Raji (cell line): ENCODE data around the gene NOP9.

ENCODE experiments used
- POLR2A ChIP-seq: IDR thresholded peaks from 2 replicates; pipeline ENCODE4 v1.6.1; 2011; ENCODE audit warnings: low read depth, low read length, control low read depth; ENCODE audit not compliant: insufficient read depth

The NOP9 gene

GRCh38 chr14:24307575-24308341 lies 8.1 kb downstream of the NOP9 start, which contains the start of gene CIDEB:
Gene CIDEB (minus strand): TSS chr14:24307977. CDS start chr14:24307858, 119 bp downstream.
- no peak for TF ChIP-seq POLR2A

DNA sequence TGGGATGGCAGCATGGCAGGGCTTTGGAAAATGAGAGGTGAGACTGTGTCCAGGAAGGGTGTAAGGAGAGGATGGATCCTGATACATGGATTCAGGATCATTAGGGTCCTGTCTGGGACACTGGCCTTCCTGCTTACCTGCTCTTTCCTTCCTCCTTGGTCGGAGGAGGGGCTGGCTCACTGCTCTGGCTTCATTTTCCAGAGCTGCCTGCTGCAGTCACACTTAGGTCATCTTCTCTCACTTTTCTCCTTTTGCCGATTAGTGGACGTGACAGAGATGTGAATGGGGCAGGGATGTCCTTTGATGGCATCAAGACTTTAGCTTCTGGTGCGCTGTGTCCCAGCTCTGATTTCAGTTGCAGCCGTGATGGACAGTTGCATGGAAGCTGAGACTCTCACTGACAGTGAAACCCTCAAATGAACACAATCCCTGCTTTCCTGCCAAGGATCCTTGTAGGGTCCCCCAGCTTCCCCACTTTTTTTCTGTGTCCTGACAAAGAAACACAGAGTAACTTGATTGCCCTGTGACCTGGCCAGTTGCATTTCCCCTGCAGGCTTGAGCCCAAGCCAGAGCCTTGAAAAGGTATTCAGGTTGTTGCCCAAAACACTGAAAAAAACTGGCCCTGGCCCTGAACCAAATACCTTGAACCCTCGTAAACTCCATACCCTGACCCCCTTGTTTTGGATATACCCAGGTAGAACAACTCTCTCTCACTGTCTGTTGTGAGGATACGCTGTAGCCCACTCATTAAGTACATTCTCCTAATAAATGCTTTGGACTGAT lies 8.9 kb downstream of the NOP9 start:
- TF ChIP-seq POLR2A: no peak

DNA sequence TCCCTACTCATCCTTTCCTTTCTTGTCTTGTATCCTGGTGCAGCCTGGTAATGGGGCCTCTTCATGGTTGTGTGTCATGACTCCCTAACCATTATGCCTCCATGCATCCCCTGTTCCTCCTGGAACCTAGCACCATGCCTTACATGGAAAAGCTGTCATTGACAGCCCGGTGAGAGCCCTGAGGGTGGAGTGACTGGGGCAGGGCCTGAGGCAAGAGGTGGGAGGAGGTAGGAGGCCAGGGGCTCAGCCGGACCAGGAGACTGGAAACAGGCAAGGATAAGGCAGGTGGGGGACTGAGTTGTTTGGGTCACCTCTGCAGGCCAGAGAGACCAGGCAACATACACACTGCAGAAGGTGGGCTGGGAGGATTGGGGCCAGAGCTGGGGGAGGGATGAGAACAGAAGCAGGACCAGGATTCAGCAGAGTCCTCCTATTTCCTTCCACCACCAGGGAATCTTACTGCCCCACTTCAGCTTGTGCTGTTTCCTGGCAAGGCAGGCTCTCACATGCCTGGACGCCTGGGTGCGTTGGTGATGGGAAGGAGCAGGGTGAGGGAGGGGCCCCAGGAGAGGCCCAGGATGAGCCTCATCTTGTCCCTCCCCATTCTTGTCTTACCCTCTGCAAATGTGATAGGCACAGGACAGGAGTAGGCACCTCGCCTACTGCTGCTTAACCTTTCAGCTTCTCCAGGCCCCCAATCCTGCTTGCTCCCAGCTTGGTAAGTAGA lies 10.1 kb downstream of the NOP9 start, which contains the start of gene LTB4R2:
Gene LTB4R2 (plus strand): TSS at position 603 of the 727 bp plus-strand sequence. CDS start 525 bp downstream, outside the sequence.
- TF ChIP-seq POLR2A: no peak

- no peak for TF ChIP-seq POLR2A
These were observed 10.6 kb downstream of the NOP9 start for GRCh38 chr14:24310265-24310645.

DNA sequence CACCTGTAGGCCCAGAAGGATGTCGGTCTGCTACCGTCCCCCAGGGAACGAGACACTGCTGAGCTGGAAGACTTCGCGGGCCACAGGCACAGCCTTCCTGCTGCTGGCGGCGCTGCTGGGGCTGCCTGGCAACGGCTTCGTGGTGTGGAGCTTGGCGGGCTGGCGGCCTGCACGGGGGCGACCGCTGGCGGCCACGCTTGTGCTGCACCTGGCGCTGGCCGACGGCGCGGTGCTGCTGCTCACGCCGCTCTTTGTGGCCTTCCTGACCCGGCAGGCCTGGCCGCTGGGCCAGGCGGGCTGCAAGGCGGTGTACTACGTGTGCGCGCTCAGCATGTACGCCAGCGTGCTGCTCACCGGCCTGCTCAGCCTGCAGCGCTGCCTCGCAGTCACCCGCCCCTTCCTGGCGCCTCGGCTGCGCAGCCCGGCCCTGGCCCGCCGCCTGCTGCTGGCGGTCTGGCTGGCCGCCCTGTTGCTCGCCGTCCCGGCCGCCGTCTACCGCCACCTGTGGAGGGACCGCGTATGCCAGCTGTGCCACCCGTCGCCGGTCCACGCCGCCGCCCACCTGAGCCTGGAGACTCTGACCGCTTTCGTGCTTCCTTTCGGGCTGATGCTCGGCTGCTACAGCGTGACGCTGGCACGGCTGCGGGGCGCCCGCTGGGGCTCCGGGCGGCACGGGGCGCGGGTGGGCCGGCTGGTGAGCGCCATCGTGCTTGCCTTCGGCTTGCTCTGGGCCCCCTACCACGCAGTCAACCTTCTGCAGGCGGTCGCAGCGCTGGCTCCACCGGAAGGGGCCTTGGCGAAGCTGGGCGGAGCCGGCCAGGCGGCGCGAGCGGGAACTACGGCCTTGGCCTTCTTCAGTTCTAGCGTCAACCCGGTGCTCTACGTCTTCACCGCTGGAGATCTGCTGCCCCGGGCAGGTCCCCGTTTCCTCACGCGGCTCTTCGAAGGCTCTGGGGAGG lies 11.3 kb downstream of the NOP9 start, which contains the start of gene LTB4R:
Gene LTB4R (plus strand): TSS at position 857 of the 959 bp plus-strand sequence. CDS start 4,150 bp downstream, outside the sequence.
- no peak for TF ChIP-seq POLR2A

DNA sequence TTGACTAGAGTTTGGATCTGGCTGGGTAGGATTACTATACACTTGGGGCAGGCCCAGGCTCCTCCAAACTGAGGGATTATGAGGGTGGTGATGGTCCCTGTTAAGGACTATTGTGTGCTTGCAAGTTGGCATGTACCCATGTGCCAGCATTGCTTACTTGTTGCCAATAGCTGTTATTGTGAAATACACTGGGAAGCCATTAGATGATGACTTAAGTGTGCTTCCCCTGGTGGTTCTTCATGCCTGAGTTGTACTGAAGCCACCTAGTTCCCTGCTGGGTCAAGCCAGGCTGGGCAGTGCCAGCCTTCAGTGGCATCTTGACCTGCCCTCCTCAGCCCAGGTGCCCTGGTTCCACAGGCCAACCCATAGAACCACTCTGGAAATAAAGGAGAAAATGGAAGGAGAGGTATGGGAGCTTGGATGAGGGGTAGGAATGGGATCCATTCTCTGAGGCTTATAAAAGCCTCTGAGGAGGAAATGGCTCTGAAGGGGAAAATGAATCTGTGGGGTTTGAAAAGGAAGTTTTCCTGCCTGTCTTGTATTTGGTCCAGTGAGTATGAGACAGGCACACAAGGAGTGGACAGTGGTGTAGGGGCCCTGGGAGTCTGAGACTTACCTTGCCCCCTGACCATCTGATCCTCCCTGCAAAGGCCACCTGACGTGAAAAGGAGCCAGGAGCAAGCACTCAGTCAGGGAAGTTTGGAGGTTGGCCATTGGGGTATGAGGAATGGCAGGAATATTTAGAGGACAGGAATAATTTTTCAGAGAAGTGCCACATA lies 12.4 kb downstream of the NOP9 start:
- no peak for TF ChIP-seq POLR2A

DNA sequence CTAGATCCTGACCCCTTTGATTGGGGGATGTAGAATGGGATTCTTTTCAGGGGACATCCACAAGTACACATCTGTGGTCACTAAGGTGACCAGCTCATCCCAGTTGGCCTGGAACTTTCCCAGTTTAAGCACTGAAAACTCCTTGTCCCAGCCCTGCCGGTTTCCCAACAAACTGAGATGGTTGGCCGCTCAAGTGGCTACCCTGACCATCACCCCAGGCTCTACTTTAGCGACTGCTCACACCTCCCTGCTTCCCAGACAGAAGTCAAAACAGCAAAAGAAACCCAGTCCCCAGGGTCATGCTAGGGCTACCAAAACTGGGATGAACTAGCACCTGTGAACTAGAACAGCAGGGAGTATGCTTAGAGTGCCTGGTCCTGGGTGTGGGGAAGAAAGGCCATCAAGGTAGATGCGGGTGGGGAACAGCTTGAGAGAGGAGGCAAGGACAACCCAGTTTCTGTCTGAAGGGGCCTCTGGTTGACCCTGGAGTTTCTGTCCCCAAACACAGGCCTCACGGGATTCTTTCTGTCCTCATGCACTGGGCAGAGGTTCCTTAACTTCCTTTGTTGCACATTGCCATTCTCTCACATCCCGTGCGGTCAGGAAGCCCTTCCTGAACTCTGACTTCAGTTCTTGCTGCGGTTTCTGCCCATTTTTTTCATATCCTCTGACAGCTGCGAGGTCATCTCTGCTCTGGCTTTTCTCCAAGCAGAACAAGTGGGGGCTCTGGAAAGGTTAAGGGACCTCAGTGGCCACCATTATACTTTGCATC lies 13.3 kb downstream of the NOP9 start:
- TF ChIP-seq POLR2A: no peak

DNA sequence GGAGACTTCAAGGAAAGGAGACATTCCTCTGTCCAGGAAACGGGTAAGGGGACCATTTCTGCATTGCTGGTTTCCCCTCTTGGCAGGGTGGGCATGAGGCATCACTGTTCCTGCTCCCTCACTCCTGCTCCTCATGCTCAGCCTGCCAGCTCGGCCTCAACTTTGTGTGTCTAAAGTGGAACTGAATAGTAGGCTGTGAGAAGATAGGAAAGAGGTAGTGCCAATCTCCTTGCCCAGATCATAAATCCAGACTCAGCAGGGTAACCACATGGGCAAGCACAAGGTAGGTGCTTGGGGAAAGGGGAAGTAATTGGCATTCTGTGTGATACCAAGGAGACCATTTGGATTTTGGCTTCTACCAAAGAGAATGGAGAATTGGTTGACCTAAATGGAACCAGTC lies 14.3 kb downstream of the NOP9 start:
- no peak for TF ChIP-seq POLR2A

DNA sequence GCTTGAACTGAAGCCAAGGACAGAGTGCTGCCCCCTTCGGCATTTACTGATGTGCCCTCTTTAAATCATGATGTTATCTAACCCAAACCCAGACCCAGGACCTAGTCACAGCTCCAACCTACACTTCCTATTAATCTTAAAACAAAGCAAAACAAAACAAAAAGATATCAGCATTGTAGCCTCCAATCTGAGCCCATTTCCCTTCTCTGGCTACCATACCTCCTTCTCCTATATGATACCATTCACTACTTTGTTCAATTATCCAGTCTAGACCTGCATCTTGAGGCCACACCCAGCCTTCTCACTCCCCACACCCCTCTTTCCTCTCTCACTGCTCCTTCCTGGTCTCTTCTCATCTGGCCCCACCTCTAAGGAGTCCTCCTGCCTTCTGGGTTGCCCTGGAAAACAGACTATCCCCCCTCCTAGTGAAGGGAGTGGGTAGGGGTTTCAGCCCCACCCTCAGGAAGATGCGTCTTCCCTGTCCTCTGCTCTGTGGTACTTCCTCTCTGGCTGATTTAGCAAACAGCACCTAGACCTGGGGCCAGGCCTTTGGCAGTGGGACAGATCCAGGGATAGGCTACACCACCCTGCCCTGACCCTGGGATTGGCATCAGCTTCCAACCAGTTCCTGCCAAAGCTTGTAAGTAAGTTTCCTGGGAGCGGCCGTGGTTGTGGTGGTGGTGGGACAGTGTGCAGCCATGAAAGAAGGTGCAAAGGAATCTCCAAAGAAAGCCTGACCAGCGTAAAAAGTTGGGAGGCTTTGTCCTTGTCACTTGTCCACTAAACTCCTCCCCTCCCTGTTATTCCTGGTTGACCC lies 14.9 kb downstream of the NOP9 start:
- no peak for TF ChIP-seq POLR2A

GRCh38 chr14:24315243-24315806 lies 15.7 kb downstream of the NOP9 start:
- no peak for TF ChIP-seq POLR2A

DNA sequence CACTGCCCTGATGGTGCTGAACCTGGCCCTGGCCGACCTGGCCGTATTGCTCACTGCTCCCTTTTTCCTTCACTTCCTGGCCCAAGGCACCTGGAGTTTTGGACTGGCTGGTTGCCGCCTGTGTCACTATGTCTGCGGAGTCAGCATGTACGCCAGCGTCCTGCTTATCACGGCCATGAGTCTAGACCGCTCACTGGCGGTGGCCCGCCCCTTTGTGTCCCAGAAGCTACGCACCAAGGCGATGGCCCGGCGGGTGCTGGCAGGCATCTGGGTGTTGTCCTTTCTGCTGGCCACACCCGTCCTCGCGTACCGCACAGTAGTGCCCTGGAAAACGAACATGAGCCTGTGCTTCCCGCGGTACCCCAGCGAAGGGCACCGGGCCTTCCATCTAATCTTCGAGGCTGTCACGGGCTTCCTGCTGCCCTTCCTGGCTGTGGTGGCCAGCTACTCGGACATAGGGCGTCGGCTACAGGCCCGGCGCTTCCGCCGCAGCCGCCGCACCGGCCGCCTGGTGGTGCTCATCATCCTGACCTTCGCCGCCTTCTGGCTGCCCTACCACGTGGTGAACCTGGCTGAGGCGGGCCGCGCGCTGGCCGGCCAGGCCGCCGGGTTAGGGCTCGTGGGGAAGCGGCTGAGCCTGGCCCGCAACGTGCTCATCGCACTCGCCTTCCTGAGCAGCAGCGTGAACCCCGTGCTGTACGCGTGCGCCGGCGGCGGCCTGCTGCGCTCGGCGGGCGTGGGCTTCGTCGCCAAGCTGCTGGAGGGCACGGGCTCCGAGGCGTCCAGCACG lies 16.4 kb downstream of the NOP9 start:
- no peak for TF ChIP-seq POLR2A
